GM21447 (cell line): ENCODE measurements around the gene PCSK6.
A peak's percentile ranks its signal among the peaks of the same experiment; 100 is the strongest.
"Not testable (repeated sequence)": the region's sequence is repeated elsewhere in the genome, so short reads cannot be mapped to it uniquely, and the experiment has no call there.

Experiments
- ATAC-seq: cut with Tn5 transposase; IDR thresholded peaks from one replicate; pipeline ENCODE4 v1.9.1; 2021; ENCODE audit not compliant: unreplicated experiment

The PCSK6 gene

DNA sequence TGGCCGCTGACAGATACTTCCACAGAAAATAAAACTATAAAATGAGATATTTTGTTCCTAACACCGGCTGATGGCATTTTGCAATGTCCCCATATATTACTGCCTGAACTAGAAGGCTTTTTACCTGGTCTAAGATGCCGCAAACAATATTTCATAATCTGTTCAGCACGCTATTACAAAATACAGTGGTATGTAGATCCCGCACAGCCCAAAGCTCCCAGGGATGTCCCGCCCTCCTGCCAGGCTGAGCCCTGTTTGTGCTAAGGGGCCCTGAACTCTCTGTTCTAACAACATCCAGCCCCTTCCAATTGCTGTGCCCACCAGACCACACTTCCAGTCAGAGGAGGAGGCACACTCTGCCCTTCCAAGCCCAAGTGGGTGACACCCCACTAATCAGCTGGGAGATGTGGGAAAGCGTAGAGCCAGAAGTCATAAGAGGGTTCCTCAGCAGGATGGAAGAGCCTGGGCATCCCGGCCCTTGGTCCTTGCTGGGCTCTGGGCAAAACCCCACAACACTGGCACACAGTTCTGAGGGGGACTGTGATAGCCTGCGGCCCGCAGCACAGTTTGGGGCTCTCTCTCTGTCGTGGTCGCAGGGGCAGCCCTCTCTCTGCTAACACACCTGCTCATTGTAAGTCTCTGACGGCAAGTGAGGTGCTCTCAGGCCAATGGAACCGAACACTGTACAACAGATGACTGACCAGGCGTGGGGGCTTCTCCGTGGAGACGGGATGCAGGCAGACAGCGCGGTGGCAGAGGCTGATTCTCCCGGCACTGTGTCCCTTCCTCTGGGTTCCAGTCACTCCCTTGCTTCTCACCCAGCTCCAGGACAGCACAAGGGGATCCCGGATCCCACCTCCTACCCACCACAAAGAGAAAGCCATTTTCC is 55.2 kb downstream of the PCSK6 start:
- ATAC-seq, result no peak

DNA sequence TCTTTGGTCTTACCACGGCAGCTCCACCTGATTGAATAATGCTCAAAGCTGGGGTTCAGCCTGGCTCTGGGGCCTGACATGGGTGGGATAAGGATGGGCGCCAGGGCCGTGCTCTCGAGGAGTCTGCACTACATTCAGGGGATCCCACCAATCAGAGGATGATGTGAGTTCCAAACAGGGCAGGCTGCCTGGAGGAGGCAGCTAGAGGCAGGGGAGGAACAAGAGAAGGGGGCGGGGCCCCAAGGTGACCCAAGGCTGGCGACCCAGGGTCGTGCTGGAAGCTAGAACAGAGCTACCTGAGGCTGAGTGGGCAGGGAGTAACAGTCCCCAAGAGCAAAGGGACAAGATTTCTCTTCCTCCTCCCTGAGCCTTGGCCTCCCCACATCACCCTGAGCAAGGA is 56.1 kb downstream of the PCSK6 start:
- no peak for ATAC-seq

DNA sequence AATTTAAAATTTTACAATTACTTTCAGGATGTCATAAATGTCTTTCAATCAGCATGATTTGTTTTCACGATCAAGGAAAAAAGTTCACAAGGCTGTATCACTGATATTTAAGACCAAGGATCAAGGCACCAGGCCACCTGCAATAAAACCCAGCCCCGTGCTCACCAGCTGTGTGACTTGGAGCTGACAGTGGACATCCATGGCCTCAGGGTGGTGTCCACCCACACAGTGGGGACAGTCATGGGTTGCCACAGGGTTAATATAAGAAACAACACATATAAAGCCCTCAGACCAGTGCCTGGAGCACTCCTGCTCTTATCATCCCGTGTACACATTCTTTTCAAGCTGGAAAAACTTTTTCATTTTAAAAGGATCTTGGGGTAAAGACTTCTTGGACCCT is 56.5 kb downstream of the PCSK6 start:
- ATAC-seq, result no peak

DNA sequence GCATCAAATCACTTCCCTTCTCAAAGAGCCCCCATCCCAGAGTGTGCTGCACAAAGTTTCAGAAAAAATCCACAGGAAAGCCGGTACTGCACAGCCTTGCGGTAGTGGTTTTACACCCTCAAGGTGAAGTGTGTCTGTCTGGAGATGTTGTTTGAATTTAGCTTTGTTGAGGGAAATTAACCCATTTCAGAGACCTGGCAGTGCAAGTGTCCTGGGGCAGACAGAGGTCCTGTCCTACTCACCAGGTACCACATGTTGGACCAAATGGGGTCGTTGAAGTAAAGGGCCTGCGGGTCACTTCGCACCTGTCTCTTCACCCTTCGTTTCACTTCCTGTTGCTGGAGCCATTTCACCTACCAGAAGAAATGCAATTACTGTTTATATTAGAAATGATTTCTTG is 57.8 kb downstream of the PCSK6 start:
- ATAC-seq, result no peak

DNA sequence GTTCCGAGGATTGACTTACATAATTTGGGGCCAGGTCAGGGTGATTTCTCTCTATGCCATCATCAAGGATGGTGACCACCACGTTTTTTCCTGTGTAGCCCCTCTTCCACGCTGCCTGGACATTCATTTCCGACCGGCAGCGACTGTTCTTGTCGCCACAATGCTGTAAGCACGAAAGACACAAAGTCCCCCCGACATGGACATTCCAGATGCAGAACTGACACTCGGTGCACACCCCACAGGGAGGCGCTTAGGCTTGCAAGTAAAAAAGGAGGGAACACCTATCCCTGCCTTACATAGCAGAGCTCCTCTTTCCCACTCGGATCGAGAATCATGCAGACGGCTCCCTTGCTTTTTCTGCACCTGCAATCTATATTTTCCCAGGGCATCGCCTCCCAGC is 58.2 kb downstream of the PCSK6 start:
- no peak for ATAC-seq

DNA sequence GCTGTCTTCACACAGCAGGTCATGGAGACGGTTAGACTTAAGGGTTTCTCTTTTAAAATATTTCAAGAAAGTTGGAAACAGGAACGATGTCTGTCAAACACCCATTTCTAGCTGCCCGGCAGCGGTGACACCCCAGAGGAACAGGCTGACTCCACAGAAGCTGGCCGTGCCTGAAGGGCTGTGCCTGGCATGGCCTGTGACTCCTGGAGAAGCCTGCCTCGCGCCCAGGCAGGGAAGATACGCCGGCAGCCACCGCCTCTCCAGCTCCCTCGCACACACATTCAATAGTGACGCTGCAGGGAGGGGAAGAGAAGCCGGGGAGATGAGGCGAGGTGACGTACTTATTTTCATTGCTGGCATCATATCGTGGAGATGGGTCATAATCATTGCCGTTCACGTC is 59.9 kb downstream of the PCSK6 start:
- ATAC-seq, result no peak

DNA sequence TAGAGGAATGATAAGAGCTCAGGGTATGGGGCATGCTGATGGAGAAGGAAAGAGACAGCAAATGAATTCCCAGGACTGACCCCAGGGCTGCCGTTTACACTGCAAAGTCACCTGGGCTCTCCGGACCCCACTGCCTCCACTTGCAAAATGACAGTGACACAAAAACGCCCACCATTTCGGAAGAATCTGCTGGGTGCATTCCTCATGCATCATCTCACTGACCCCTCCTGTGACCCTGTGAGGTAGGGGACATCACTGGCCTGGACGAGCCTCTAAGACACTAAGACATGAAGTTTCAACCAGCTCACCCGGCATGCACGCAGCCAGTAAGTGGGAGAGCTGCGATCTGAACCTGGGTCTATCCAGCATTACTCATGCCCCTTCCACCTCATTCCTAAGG is 60.3 kb downstream of the PCSK6 start:
- ATAC-seq, result no peak

DNA sequence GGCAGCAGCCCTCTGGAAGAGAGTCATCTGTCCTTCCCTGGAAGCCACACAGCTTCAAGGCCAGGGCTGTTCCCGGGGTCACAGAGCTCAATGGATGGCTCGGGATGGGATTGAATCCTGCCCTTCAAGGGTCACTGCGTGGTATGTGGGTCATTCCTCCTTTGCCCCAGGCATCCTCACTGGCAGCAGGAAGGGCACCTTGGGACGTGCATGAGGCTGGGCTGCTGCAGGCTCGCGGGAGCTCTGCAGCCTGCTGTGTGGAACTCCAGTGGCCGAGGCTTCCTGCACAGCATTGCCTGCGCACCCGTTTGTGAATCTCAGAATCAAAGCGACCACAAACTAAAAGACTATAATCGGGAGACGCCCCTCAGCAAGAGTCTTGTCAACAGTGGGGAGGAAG is 60.7 kb downstream of the PCSK6 start:
- ATAC-seq, result no peak

DNA sequence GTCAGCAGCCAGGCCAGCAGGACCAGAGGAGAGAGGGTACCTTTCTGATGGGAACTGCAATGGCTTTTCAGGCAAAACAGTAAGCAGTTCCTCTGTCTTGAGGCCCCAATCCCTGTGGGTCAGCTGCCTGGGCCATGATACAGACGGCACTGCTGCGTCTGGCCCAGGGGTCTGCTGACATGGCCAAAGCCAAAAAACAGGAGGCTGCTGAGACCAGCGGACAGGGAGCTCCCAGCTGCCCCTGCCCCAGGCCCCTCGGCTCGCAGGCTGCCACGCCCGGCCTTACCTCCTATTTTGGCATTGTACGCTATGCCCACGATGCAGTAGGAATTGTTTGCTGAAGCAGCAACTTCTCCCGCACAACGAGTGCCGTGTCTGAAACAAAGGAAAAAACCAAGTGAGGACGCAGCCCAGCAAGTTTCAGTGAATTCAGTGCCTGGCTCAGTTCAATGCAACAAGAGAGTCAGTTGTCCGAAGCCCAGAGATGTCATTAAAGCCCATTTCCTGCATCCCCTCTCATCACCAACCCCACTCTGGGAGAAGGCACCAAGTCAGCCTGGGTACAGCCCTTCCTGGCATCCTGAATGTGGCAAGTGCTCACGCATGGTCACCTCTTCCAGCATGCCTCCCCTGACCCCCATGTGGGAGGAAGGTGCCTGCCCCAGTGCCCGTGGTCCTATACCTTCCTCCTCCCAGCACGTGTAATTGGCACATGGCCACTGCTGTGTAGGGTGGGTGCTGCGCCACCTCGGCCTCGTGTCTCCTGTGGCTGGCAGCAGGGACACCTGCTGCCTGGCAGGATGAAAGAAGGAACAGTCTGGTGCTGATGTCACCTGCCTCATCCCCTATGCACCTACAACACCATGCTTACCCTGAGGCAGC is 61.7 kb downstream of the PCSK6 start:
- no peak for ATAC-seq

DNA sequence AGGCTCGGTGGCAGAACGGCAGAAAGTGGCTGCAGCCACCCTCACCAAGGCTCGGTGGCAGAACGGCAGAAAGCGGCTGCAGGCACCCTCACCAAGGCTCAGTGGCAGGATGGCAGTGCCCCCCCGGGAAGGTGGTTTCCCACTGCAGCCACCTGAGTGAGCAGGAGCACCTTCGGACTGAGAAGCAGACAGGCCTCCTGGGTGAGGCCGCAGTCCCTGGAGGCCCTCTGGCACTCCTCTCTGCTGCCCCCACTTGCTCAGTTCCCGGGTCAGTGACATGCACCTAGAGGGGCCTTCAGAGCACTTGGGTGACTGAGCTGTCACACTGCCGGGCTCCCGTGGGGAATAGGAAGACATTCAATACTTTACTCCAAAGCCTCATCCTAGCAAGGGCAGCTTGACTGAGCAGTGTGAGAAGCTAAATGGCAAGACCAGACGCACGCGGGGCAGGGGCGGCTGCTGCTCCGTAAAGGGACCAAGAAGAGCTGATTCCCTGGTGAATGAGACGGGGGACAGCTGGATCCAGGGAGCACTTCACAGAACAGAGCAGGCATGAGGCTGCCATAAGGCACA is 62.7 kb downstream of the PCSK6 start:
- no peak for ATAC-seq

DNA sequence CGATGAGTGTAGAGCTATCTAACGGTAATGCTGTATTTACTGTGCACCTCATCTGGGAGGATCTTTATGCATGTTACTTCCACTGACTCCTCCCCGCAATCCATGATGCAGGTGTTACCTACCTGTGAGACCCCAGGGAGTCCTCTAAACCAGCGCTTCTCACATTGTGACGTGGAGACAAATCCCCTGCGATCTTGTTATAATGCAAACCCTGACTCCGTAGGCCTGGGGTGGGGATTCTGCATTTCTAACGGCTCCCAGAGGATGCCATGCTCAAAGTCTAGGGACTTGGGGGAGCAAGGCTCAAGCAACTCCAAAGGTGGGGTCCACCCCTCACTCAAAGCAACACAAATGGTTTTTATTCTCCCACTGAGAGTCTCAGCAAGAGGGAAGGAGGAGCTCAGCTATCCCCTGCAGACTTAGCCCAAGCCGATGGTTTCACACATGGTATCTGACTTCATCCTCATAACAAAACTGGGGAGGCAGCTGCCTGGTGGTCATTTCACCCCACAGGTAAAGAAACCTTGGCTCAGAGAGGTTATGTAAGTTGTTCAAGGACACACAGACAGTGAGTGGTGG is 63.6 kb downstream of the PCSK6 start:
- ATAC-seq, result no peak

DNA sequence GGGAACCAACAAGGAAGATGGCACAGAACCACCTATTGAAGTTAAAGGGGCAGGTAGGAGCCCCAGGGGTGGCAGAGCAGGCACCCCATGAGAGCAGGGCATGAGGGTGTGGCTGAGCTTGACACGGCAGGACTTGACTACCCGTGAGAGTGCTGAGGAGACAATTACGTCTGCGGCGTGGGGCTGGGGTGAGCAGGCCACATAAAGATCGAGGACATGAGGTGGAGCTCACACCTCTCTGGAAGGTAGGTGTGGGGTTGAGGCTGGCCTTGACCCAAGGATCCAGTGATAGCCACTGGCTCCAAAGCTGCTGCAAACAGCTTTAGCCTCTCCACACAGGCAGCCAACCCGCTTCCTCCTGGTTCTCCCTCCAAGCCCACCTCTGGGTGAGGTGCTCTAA is 64.5 kb downstream of the PCSK6 start:
- ATAC-seq, result no peak

DNA sequence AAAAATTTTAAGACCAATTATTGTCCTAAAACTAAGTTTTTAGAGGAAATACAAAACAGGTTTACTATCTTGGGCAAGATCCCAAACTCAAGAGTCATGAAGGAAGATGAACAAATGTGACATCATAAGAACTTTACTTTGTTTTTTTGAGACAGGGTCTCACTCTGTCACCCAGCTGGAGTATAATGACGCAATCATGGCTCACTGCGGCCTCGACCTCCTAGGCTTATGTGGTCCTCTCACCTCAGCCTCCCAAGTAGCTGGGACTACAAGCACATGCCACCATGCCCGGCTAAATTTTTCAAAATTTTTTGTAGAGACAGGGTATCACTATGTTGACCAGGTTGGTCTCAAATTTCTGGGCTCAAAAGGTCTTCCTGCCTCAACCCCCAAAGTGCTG is 69.3 kb downstream of the PCSK6 start:
- ATAC-seq, result no peak

DNA sequence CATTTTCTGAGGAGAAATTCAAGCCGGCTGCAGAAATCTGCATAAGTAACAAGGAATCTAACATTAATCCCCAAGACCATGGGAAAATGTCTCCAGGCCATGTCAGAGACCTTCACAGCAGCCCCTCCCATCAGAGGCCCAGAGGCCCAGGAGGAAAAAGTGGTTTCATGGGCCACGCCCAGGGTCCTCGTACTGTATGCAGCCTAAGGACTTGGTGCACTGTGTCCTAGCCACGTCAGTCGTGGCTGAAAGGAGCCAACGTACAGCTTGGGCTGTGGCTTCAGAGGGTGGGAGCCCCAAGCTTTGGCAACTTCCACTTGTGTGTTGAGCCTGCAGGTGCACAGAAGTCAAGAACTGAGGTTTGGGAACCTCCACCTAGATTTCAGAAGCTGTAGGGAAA is 73.0 kb downstream of the PCSK6 start:
- not testable (repeated sequence) for ATAC-seq

DNA sequence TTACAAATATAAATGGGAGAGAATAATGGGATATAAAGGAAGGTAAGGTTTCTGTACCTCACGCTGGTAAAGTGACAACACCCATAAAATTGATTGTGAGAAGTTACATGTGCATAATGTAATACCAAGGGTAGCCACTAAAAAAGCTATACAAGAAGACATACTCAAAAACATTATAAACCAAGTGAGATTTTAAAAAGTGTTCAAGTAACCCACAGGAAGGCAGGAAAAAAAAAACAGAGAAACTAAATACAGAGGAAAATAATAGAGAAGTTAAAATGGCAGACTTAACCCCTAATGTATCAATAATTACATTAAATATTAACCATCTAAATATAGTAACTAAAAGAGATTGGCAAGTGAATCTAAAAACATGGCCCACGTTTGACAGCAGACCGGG is 76.3 kb downstream of the PCSK6 start:
- ATAC-seq, result no peak

DNA sequence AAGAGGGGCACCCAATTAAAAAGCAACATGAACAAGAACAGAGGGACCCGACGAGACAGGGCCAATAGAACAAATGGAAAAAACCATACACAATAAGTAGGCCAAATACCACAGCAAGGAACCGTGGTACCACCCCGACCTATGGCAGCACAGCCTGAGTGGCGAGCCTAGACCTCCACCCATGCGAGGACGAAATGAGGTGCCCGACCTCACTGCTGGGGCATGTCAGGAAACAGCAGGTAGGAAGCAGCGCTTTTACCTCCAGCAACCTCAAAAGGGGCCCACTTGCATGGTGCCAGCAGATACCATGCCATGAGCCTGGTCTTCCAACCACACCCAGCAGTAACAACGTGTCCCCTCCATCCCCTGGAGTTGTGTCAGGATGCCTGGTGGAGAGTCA is 77.9 kb downstream of the PCSK6 start:
- no peak for ATAC-seq

DNA sequence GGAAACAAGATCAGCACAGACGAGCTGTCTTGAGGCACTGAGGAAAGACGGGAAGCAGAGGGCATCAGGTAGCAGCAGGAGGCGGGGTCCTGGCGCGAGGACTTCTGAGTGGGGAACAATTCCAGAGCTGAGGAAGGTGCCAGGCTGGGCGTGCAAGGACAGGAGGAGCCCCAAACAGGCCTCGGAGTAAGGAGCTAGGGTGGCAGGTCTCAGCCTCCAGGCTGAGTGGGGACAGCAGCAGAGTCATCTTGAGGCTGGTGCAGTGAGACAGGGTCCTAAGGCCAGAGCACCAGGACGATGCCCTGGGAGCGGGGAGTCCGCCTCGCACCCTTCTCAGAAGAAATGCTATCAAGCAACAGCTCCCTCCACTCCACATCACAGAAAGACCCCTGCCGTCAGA is 78.4 kb downstream of the PCSK6 start:
- ATAC-seq, result no peak

DNA sequence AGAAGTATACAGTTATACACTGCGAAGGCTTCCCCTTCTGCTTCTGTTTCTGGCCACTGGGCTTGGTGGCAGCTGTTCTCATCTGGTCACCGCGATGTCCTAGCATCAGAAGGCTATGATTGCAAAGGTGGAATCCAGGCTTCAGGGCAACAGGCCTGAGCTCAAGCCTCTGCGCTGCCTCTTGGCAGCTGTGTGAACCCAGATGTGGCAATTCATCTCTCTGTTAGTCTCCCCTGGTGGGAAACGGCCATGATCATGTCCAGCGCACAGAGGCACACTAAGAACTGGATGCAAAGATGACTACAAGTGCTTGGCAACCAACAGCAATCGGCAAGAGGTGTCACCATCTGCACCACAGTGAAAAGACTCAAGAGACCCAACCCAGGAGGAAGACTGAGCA is 78.9 kb downstream of the PCSK6 start:
- ATAC-seq, result no peak

DNA sequence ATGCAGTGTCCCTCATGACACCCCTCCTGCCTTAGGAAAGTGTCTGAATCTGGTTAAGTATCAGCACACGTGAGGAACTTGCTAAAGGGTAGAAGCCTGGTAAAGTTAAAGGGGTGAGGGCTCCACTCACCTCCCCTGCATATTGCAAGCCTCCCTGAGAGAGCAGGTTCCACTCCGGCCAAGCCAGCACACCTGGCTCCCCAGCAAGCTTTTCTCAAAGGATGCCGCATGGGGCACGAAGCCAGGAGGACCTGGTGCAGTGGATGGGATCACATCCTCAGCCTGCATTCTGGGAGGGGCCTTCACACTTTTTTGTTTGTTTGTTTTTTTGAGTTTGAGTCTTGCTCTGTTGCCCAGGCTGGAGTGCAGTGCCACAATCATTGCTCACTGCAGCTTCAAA is 79.9 kb downstream of the PCSK6 start:
- ATAC-seq, result no peak

DNA sequence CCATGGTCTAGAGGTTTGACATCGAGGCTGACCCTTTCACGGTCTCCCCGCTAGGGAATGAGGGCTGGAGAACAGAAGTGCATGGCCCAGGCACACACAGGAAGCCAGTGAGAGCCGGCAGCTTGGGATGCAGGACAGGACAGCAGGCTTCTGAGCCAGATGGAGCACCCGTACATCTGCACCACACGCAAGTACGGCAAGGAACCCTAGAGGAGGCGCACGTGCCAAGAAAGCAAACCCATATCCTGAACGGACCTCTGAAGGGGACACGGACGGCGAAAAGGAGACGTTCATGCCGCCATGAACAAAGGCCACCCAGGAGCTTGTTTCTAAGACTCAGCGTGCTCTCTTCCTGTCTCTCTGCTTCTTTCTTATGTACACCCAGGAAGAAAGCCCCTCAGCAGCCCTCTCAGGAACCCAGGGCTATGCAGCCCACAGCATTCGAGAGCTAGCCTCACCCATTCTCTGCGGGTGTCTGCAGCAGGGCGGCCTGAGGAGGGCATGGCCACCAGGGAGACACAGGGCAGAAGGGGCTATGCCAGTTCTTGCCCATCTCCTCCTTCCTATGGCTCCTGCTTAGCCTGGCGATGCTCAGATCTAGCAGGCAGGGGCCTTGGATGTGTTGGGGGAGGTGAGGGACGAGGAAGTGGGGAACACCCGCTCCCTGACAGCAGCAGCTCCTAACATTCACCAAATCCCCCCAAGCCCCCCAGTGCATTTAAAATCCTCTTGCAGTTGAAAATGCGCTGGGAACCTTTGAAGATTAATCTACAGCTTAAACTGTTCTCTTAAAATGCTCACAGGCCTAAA is 81.3 kb downstream of the PCSK6 start:
- no peak for ATAC-seq

DNA sequence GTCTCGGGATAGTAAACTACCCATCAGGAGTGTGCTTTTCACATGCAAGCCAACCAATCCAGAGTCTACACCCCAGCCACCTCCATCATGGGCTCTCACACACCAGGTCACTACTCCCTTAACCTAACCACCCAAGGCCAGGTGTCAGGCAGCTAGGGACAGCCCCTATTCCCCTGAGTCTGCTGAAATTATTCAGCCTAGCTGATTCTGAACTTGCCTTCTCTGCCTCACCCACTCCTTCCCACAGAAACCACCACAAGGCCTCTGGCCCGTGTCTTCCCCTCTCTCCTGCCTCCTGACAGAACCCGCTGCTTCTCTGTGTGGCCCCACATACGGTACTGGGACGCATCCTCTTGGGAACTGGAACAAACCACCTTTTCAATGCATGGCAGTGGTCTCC is 82.1 kb downstream of the PCSK6 start:
- ATAC-seq, result peak; percentile 99
